NCI-H187 (cell line): ENCODE results near the gene EPB41.
A peak's percentile ranks its signal among the peaks of the same experiment; 100 is the strongest.
"Not testable (repeated sequence)": the region's sequence is repeated elsewhere in the genome, so short reads cannot be mapped to it uniquely, and the experiment has no call there.

Experiments
- DNase-seq, 2 experiments: peaks; one replicate each; lab custom pipeline; 2025; lab: John Stamatoyannopoulos, UW

Gene EPB41

DNA sequence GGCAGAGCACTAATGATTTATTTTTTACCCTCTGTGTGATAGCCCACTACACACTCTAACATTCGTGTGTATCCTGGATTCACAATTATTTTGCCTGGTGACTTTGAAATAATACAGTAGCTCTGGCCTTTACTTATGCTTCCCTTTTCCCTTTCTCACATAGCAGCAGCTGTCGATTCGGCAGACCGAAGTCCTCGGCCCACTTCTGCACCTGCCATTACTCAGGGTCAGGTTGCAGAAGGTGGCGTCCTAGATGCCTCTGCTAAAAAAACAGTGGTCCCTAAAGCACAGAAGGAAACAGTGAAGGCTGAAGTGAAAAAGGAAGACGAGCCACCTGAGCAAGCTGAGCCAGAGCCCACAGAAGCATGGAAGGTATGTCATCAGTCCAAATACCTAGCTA is 138.6 kb downstream of the EPB41 start:
- DNase-seq: no peak

DNA sequence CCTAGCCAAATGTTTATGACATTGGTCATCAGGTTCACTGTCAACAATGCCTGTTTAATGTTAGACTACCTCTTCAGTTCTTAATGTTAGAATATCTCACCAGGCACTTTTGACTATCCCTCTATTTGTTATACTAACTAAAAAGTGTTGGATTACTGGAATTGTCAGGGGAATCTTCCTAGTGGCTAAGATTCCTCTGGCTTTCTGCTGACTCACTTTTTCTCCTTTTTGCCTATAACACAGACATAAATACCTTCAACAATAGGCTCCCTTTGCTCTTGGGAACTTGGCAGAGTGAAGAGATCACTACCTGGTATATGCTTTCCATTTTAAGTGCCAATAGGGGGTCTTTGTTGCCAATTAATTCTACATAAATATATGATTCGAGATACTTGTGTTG is 140.8 kb downstream of the EPB41 start:
- DNase-seq: no peak

DNA sequence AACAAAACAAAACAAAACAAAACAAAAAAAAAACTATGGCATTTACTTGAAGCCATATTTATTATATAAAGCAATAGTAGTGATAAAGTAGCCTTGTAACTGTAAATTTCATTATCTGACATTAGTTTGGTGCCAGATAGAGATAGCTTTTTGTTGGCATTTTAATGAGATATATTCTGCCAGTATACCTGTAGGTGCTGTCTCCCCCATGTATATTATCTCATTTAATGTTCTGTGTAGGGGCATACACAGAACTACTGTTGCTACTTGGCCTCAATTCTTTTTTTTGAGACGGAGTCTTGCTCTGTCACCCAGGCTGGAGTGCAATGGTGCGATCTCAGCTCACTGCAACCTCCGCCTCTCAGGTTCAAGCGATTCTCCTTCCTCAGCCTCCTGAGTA is 141.9 kb downstream of the EPB41 start:
- no peak for DNase-seq

DNA sequence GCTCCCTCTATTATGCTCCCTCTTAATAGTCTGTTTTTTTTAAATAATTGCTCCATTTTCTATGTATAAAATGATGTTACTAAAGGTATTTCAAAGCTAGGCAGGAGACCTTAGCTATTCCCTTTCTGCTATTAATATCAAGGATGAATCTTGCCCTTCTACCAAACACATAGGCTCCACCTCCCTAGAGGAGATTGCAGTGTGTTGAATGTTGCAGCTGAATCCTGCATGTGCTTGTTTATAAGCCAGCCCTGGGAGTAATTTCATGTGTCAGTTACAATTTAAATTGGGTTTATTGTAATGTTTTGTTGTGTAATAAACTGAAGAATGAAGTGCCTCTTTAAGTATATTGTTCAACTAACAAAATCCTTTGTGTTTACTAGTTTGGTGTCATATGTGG is 143.3 kb downstream of the EPB41 start:
- DNase-seq: no peak

DNA sequence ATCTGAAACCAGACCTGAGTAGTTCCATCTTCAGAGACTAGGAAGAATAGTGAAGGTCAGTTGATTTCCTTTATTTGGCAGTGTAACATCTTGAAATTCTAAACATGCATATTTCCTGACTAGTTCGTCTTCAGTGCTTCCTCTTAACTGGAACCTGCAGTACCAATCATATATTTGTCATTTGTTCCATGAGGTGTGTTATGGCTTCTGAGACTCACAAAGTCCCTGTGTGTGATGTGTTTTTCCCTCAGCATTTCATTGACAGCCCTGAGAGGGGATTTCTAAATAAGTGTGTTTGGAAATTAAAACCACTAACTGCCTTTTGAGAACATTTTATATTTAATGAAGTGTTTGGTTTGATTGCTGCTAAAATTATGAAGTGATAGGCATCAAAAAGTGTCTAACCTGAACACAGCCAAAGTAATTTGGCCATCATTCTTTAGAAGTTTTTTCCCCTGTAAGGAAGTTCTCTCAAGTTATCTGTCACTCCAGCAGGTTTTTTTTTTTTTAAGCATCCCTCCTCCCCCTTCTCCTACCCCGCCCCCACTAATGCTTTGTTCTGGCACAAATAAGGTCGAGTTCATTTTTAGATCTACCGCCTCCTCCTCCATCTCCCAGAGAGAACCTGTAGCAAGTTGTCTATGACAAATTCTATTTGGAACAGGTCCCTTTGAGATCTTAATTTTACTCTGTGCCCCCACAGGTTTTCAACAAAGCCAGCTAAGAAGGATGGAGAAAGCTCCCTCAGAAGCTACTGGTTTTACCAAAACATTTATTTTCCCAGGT is 148.0 kb downstream of the EPB41 start:
- DNase-seq: no peak

DNA sequence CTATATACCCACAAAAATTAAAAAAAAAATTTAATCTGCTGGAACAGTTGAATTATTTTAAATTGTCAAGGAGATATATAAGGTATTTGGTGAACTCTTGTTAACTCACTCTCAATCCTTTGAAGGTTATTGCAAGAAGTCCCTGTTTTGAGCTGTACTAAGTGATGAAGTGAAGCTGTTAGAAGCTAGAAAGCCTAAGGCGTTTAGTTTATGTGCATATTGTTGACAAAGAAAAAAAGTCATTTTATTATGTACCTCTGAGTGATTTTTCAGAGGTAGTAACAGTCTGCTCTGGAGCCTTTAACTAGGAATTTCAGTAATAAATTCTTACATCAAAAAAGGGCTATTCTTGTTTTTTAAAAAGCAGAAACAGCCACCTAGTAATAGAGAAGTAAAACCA is 149.7 kb downstream of the EPB41 start:
- DNase-seq: no peak

DNA sequence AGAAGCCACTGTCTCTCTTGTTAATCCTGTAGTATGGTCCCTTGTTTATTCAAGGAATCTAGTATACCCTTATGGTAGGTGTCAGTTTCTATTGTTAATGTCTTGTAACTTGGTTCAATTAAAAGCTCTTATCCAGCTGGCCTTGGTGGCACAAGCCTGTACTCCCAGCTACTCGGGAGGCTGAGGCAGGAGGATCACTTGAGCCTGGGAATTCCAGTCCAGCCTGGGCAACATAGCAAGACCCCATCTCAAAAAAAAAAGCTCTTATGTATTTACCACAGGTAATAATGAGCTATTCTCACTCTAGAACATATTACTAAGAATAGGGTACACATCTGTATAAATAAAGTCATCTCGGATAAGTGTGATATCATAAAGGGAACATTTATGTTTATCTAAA is 162.8 kb downstream of the EPB41 start:
- no peak for DNase-seq

DNA sequence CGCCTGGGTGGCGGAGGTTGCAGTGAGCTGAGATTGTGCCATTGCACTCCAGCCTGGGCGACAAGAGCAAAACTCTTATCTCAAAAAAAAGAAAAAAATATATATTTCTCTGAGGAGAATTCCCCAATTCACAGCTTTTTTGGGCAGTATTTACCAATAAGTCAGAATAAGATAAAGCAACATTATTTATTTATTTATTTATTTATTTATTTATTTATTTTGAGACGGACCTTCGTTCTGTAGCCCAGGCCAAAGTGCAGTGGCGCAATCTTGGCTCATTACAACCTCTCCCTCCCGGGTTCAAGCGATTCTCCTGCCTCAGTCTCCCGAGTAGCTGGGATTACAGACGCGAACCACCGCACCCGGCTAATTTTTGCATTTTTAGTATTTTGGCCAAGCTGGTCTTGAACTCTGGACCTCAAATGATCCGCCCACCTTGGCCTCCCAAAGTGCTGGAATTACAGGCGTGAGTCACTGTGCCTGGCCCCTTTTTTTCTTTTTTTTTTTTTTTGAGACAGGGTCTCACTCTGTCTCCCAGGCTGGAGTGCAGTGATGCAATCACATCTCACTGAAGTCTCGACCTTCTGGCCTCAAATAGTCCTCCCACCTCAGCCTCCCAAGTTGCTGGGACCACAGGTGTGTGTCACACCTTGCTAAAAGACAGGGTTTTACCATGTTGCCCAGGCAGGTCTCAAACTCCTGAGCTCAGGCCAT is 165.7 kb downstream of the EPB41 start:
- DNase-seq: not testable (repeated sequence)

DNA sequence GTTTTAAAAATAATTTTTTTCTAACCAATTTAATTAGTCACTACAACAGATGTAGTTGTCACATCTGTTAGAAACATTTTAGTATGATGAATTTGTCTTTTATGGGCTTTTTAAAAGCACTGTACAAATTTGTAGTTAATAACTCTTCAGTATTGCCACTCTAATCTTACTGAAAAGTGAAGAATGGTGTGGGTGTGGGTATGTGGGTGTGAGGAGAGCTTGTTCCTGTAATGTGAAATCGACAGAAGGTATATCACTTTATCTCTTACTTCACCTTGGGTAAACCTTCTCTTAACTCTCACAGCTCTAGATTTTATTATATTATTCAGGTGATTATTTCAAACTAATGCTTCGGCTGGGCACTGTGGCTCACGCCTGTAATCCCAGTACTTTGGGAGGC is 166.8 kb downstream of the EPB41 start:
- no peak for DNase-seq

DNA sequence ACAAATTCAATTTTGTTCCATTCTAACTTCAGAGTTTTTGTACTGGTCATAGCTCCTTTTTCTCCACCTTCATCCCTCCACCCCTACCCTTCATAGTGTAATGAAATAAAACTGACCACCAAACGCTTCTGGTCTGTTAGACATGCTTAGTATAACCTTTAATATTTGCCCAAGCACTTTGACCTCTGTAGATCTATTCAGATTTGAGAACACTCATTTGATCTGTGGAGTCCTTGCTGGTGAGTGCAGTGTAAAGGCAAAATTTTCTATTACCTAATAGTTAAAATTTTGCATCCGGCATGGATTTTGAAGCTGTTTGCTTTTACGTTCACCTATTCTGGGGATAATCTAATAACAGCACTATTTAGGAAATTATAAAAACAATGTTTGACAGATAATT is 168.2 kb downstream of the EPB41 start:
- no peak for DNase-seq

DNA sequence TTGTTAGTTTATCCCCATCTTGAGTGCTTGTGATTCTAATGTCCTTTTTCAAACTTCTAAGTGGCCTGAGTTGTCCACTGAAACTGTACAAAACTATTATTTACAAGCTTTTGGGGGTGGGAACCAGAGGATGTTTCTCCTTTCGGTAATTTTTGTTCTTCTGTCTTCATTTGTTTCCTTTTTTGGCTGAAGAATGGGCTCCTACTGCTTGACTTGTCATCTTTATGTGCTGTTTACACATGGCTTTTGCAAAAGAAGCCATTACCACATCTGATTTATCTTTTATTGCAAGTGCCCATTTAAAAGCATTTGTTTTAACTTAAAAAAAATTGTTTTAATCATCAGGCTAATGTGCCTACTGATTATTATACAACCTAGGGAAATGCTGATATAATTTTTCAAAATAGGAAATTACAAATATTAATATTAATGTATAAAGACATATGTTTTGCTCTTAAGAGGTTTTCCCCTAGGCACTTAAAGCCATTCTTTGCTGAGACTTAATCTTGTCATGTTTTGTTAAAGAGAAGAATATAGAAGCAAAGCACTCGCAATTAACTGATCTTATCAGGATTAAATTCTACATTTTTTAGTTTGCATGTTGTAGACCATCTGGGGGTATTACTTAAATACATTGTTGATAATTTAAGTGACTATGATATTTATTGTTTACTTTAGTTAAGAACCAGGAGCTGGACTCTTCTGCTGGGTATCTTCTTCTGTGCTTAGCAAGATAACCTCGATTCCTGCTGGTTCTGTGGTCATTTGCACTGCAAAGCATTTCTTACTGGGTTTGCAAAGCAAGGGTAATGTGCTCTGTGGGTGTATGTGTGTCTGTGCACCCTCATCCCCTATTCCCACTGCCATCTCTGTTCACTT is 169.2 kb downstream of the EPB41 start:
- no peak for DNase-seq

DNA sequence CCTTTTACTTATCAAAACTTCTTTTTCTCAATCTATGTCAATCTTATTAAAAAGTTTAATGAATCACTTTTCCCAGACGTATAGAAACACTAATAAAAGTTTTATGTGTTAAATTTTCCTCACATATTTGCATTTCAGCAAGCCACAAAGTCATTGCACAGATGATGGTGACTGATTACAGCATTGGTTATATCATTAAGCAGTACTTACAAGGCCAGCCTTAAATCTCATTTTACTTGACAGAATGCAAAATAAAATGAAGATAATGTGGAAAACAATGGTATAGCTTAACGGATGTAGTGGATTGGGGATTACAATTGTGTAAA is 169.8 kb downstream of the EPB41 start:
- no peak for DNase-seq

DNA sequence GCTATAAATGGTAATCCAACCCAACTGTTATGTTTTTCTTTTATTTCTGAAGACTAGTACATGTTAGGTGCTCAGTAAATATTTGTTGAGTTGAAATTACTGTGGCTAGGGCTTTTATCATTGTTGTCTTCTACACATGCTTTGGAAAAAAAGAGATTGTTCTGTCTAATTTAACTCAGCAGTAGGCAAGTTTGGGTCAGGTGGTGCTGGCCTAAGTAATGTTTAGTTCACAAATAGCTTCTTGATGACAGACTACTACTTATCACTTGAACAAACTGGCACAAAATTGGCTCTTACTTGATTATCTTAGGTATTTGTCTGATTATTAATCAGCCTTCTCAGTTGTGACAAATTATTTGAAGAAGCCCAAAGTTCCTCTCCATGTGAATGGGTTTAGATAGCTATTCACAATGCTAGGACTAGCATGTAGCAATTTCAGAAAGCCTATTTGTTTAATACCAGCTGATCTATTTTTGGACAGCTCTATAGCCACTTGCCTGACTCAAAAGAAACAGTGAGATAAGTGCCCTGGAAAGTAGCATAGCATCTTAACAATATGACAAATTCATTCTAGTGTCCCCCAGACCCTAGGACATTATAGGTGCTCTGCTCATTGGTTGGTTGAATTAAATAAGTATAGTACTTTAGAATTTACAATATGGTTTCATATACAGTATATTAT is 176.7 kb downstream of the EPB41 start:
- DNase-seq: no peak

DNA sequence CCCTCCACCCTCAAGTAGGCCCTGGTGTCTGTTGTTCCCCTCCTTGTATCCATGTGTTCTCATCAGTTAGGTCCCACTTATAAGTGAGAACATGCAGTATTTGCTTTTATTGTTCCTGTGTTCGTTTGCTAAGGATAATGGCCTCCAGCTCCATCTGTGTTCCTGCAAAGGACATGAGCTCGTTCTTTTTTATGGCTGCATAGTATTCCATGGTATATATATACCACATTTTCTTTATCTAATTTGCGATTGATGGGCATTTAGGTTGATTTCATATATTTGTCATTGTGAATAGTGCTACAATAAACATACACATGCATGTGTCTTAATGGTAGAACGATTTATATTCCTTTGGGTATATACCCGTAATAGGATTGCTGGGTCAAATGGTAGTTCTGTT is 178.3 kb downstream of the EPB41 start:
- not testable (repeated sequence) for DNase-seq

DNA sequence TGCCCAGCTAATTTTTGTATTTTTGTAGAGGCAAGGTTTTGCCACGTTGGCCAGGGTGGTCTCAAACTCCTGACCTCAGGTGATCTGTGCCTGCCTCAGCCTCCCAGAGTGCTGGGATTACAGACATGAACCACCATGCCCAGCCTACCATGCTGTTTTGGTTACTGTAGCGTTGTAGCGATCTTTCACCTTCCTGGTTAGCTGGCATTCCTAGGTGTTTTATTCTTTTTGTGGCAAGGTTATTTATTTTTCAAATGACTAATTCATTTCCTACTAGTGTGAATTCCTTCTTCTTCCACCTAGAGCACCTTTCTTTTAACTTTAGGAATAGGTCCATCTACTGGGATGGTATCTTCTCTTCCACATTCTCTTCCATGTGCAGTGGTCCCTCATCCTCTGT is 180.1 kb downstream of the EPB41 start:
- no peak for DNase-seq

DNA sequence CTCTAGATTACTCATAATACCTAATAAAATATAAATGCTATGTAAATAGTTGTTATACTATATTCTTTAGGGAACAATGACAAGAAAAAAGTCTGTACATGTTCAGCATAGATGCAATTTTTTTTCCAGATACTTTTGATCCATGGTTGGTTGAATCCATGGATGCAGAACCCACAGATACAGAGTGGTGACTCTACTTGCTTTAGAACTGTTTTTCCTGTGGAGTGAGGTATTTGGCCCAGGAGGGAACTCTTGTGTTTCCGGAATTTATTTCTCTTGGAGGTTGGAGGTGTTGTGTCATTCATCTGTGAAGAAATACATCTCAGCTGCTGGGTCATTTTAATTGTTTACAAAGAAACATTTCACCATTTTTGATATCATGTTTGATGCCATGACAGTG is 180.6 kb downstream of the EPB41 start:
- DNase-seq: no peak

DNA sequence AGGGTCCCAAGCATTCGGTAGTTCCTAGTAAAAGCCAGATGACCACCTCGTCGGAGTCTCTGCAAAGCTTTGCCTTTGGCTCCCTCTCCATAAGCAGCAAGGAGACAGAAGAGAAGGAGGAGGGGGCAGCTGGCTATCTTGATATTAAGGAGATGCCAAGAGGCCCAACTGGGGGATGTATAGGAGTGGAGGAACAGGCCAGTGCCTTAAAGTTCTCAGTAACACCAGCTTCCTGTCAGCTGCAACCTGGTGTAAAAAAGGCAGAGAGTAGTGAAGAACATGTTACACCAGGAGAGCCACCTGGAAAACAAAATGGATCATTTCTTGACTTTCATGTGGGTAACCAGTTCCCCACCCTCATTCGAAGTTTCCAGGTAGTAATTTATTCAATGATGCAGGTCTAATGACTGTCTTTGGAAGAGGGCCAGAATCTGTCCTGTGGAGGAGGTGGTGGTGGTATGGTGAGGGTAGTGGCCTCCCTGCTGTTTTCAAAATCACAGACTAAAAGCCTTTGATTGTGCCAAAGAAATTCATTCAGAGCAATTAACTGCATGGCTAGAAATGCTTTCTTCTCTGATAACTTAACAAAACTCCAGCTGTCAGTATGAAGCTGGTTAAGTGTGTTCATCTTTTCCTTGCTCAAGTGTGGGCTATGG is 182.0 kb downstream of the EPB41 start:
- peak; percentile 80 to 85 for DNase-seq

DNA sequence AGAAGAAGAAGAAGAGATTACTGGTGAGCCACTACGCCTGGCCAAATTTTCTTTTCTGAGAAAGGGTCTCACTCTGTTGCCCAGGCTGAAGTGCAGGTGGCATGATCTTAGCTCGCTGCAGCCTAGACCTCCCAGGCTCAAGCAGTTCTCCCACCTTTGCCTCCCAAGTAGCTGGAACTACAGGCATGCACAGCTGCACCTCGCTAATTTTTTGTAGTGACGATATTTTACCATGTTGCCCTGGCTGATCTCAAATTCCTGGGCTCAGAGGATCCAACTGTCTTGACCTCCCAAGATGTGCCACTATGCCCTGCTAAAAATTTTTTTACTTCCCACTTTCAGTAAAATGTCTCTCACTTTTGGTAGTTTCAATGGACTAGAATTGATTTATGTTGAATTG is 184.9 kb downstream of the EPB41 start:
- no peak for DNase-seq

DNA sequence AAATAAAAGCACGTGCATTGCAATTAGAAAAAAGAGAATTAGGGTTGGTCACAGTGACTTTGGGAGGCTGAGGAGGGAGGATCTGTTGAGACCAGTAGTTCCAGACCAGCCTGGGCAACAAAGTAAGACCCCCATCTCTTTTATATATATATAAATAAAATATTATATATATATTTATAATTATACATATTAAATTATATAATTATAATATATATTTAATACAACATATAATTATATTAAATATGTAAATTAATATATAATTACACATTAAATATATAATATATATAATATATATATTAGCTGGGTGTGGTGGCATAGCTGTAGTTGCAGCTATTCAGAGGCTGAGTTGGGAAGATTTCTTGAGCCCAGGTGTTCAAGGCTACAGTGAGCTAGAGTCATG is 186.1 kb downstream of the EPB41 start:
- no peak for DNase-seq

DNA sequence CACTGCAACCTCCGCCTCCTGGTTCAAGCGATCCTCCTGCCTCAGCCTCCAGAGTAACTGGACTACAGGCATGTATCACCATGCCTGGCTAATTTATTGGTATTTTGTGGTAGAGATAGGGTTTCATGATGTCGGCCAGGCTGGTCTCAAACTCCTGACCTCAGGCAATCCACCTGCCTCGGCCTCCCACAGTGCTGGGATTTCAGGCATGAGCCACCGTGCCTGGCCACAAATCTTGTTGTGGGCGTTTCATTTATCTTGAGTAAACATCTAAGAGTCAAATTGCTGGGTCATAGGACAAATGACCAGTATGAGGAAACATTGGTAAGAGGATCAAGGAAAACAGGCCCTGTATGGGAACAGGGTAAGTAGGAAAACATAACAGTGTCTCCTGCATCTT is 191.5 kb downstream of the EPB41 start:
- no peak for DNase-seq

DNA sequence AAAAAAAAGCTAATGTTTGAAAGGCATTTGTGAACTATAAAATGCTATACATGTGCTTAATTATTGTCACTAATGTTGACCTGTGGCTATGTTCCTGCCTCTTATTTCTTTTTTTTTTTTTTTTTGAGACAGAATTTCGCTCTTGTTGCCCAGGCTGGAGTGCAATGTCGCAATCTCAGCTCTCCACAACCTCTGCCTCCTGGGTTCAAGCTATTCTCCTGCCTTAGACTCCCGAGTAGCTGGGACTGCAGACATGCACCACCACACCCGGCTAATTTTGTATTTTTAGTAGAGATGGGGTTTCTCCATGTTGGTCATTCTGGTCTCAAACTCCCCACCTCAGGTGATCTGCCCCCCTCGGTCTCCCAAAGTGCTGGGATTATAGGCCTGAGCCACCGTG is 193.7 kb downstream of the EPB41 start:
- DNase-seq: not testable (repeated sequence)
